Left lung (tissue), 10 donors: Measurements from ENCODE around the gene SPP2. TPM values are rescaled to one million over a fixed set of nuclear protein-coding genes. Genes with fewer than 3 reads are reported as not detected.

ENCODE experiments used
- ATAC-seq: fragments of 200-7000 bp; cut with Tn5 transposase; one replicate; pipeline ENCODE4 v1.9.1; 2020; ENCODE audit warnings: moderate library complexity
- DNase-seq, 4 donors: peaks; one replicate each; pipeline ENCODE4 v3.0.0-alpha.2; 2013 to 2020
- H3K27ac ChIP-seq, 2 donors: fragments of 200-600 bp; sonication (generic) in 1 of 2; one replicate each; pipeline versions ENCODE4 v1.5.0 to v1.8.0; 2020 to 2021
- H3K27me3 ChIP-seq, 2 donors: fragments of 200-600 bp; sonication (generic) in 1 of 2; one replicate each; pipeline versions ENCODE4 v1.5.0 to v1.8.0; 2020 to 2021
- H3K36me3 ChIP-seq, 2 donors: fragments of 200-600 bp; sonication (generic) in 1 of 2; one replicate each; pipeline versions ENCODE4 v1.5.0 to v1.8.0; 2020 to 2021
- H3K4me1 ChIP-seq, 2 donors: fragments of 200-600 bp; one replicate each; pipeline ENCODE4 v1.8.0; 2021
- H3K4me3 ChIP-seq, 2 donors: fragments of 200-600 bp; sonication (generic) in 1 of 2; one replicate each; pipeline versions ENCODE4 v1.5.0 to v1.8.0; 2020 to 2021; ENCODE audit warnings: mild to moderate bottlenecking in 1 of 2
- H3K9me3 ChIP-seq, 2 donors: fragments of 200-600 bp; sonication (generic) in 1 of 2; one replicate each; pipeline versions ENCODE4 v1.5.0 to v1.8.0; 2020 to 2021
- CTCF ChIP-seq, 2 donors: fragments of 200-600 bp; sonication (generic) in 1 of 2; IDR thresholded peaks; one replicate each; pipeline versions ENCODE4 v1.5.0 to v1.8.0; 2021; ENCODE audit warnings: antibody characterized with exemption in 2 of 2
- intact Hi-C, 2 donors: fragments of 100-400 bp; cut with DNase I; formaldehyde crosslinking; loops; one replicate each; pipeline versions ENCODE4 v1.11.2 to v1.14.2; 2022
- polyA plus RNA-seq, 6 donors: library from polyadenylated mRNA; unstranded; fragments of 120-200 nt; gene quantifications; one replicate each; pipeline ENCODE4 v1.2.1, GENCODE V29; 2013; ENCODE audit not compliant: insufficient read length in 6 of 6
- total RNA-seq, 2 donors: library from RNA; stranded (reverse); fragmentation: NEBNext Ultra II Directional; extraction: Animal tissue kit (Norgen Biotek cat#: 25700); gene quantifications; one replicate each; pipeline ENCODE4 v1.2.1, GENCODE V29; 2021
- donor health status: DM: no; HTN: yes; CAD: no.
- donor health status: DM: no; HTN: no; CAD: no.

Gene SPP2
- total and polyA plus RNA-seq, 8 donors: not detected

- TF ChIP-seq CTCF (IDR thresholded peaks at IDR 0.05): no peak
- no peaks in the 10 kb centered on the region for H3K4me1 ChIP-seq
- no peaks in the 10 kb centered on the region for H3K36me3 ChIP-seq
- DNase-seq: no peak
- H3K27ac ChIP-seq: no peak overlapping the region
- H3K9me3 ChIP-seq: peaks cover 0 to 13% of the 10 kb centered on the region in 2 donors
- H3K4me3 ChIP-seq: no peak overlapping the region
- ATAC-seq: no peak
- intact Hi-C loops: no loop called here
- peaks cover 0 to 8% of the 10 kb centered on the region in 2 donors for H3K27me3 ChIP-seq
These were observed 17.3 kb upstream of the SPP2 start for GRCh38 chr2:234033174-234033573.

- Histone ChIP-seq H3K27me3 (peaks cover 0 to 8% of the 10 kb centered on the region in 2 donors), H3K4me1 (no peaks in the 10 kb centered on the region), H3K4me3 (no peak overlapping the region), H3K36me3 (no peaks in the 10 kb centered on the region), H3K27ac (no peak overlapping the region), H3K9me3 (peaks cover 0 to 13% of the 10 kb centered on the region in 2 donors)
- no peak for DNase-seq
- no peak for ATAC-seq
- intact Hi-C loops: no loop called here
- no peak for TF ChIP-seq CTCF (IDR thresholded peaks at IDR 0.05)
These were observed 16.6 kb upstream of the SPP2 start for GRCh38 chr2:234033885-234034284.

GRCh38 chr2:234038076-234038802 is 12.3 kb upstream of the SPP2 start:
- Histone ChIP-seq H3K4me3 (no peak overlapping the region), H3K9me3 (peaks cover 0 to 10% of the 10 kb centered on the region in 2 donors), H3K27ac (peak overlapping the region in 1 of 2 donors; percentile 1), H3K36me3 (no peaks in the 10 kb centered on the region), H3K27me3 (no peaks in the 10 kb centered on the region), H3K4me1 (no peaks in the 10 kb centered on the region)
- intact Hi-C loops: no loop called here
- TF ChIP-seq CTCF (IDR thresholded peaks at IDR 0.05): no peak
- no peak for DNase-seq
- ATAC-seq: no peak

GRCh38 chr2:234044157-234044556 is 6.3 kb upstream of the SPP2 start:
- intact Hi-C loops: no loop called here
- Histone ChIP-seq H3K4me1 (no peaks in the 10 kb centered on the region), H3K27ac (no peak overlapping the region), H3K36me3 (no peaks in the 10 kb centered on the region), H3K4me3 (no peak overlapping the region), H3K9me3 (no peaks in the 10 kb centered on the region), H3K27me3 (no peaks in the 10 kb centered on the region)
- TF ChIP-seq CTCF (IDR thresholded peaks at IDR 0.05): no peak
- ATAC-seq (peak; percentile 45), DNase-seq (no peak)

GRCh38 chr2:234046521-234046920 is 4.0 kb upstream of the SPP2 start:
- no peaks in the 10 kb centered on the region for H3K9me3 ChIP-seq
- no peak for DNase-seq
- H3K36me3 ChIP-seq: no peaks in the 10 kb centered on the region
- no peaks in the 10 kb centered on the region for H3K27me3 ChIP-seq
- no peak for ATAC-seq
- no peak overlapping the region for H3K4me3 ChIP-seq
- H3K4me1 ChIP-seq: no peaks in the 10 kb centered on the region
- no peak for TF ChIP-seq CTCF (IDR thresholded peaks at IDR 0.05)
- intact Hi-C loops: no loop called here
- H3K27ac ChIP-seq: no peak overlapping the region
